ENCODE measurements around the gene MTUS2. TPM values are rescaled to one million over a fixed set of nuclear protein-coding genes. Genes with fewer than 3 reads are reported as not detected.

Gene MTUS2
- total RNA-seq, 1 donor, result 0.10 TPM

GRCh38 chr13:28831117-28831516, 11.0 kb downstream of the MTUS2 start:
- Histone ChIP-seq H3K4me3 (ENCODE audit: low read length) (no peak overlapping the region), H3K4me1 (ENCODE audit: insufficient read depth, low read length) (no peaks in the 10 kb centered on the region), H3K27me3 (ENCODE audit: insufficient read depth, low read length) (peaks cover 3% of the 10 kb centered on the region), H3K9me3 (ENCODE audit: low read depth, low read length) (peaks cover 23% of the 10 kb centered on the region)

GRCh38 chr13:28837111-28837510, 17.0 kb downstream of the MTUS2 start:
- Histone ChIP-seq H3K4me3 (ENCODE audit: low read length) (no peak overlapping the region), H3K4me1 (ENCODE audit: insufficient read depth, low read length) (no peaks in the 10 kb centered on the region), H3K9me3 (ENCODE audit: low read depth, low read length) (no peaks in the 10 kb centered on the region)

GRCh38 chr13:28843639-28844038, 23.5 kb downstream of the MTUS2 start:
- Histone ChIP-seq H3K4me3 (ENCODE audit: low read length) (no peak overlapping the region), H3K4me1 (ENCODE audit: insufficient read depth, low read length) (no peaks in the 10 kb centered on the region), H3K27me3 (ENCODE audit: insufficient read depth, low read length) (no peaks in the 10 kb centered on the region), H3K9me3 (ENCODE audit: low read depth, low read length) (no peaks in the 10 kb centered on the region)

More at GRCh38 chr13:28837111-28837510, 17.0 kb downstream of the MTUS2 start:
- peaks cover 3% of the 10 kb centered on the region for H3K27me3 ChIP-seq (ENCODE audit: insufficient read depth, low read length)

- Histone ChIP-seq H3K4me1 (ENCODE audit: insufficient read depth, low read length) (no peaks in the 10 kb centered on the region), H3K27me3 (ENCODE audit: insufficient read depth, low read length) (no peaks in the 10 kb centered on the region), H3K9me3 (ENCODE audit: low read depth, low read length) (no peaks in the 10 kb centered on the region), H3K4me3 (ENCODE audit: low read length) (no peak overlapping the region)
Measured at GRCh38 chr13:28849441-28849840, 29.3 kb downstream of the MTUS2 start.

- Histone ChIP-seq H3K9me3 (ENCODE audit: low read depth, low read length) (no peaks in the 10 kb centered on the region), H3K4me1 (ENCODE audit: insufficient read depth, low read length) (no peaks in the 10 kb centered on the region), H3K27me3 (ENCODE audit: insufficient read depth, low read length) (no peaks in the 10 kb centered on the region), H3K4me3 (ENCODE audit: low read length) (no peak overlapping the region)
Measured at GRCh38 chr13:28850226-28850625, 30.1 kb downstream of the MTUS2 start.

GRCh38 chr13:28851422-28851821, 31.3 kb downstream of the MTUS2 start:
- Histone ChIP-seq H3K9me3 (ENCODE audit: low read depth, low read length) (no peaks in the 10 kb centered on the region), H3K4me1 (ENCODE audit: insufficient read depth, low read length) (no peaks in the 10 kb centered on the region), H3K27me3 (ENCODE audit: insufficient read depth, low read length) (no peaks in the 10 kb centered on the region), H3K4me3 (ENCODE audit: low read length) (no peak overlapping the region)

- H3K4me1 ChIP-seq (ENCODE audit: insufficient read depth, low read length), result no peaks in the 10 kb centered on the region
- no peaks in the 10 kb centered on the region for H3K27me3 ChIP-seq (ENCODE audit: insufficient read depth, low read length)
- H3K4me3 ChIP-seq (ENCODE audit: low read length), result no peak overlapping the region
Measured at GRCh38 chr13:28854657-28855056, 34.5 kb downstream of the MTUS2 start.

GRCh38 chr13:28856287-28856686, 36.1 kb downstream of the MTUS2 start:
- H3K27me3 ChIP-seq (ENCODE audit: insufficient read depth, low read length), result no peaks in the 10 kb centered on the region
- H3K4me1 ChIP-seq (ENCODE audit: insufficient read depth, low read length), result no peaks in the 10 kb centered on the region
- no peaks in the 10 kb centered on the region for H3K9me3 ChIP-seq (ENCODE audit: low read depth, low read length)
- H3K4me3 ChIP-seq (ENCODE audit: low read length), result no peak overlapping the region

More at GRCh38 chr13:28854657-28855056, 34.5 kb downstream of the MTUS2 start:
- H3K9me3 ChIP-seq (ENCODE audit: low read depth, low read length), result no peaks in the 10 kb centered on the region

GRCh38 chr13:28859069-28859468, 38.9 kb downstream of the MTUS2 start:
- no peaks in the 10 kb centered on the region for H3K4me1 ChIP-seq (ENCODE audit: insufficient read depth, low read length)
- H3K4me3 ChIP-seq (ENCODE audit: low read length), result no peak overlapping the region
- no peaks in the 10 kb centered on the region for H3K27me3 ChIP-seq (ENCODE audit: insufficient read depth, low read length)
- no peaks in the 10 kb centered on the region for H3K9me3 ChIP-seq (ENCODE audit: low read depth, low read length)

GRCh38 chr13:28859717-28860116, 39.6 kb downstream of the MTUS2 start:
- H3K9me3 ChIP-seq (ENCODE audit: low read depth, low read length), result no peaks in the 10 kb centered on the region
- no peak overlapping the region for H3K4me3 ChIP-seq (ENCODE audit: low read length)
- H3K4me1 ChIP-seq (ENCODE audit: insufficient read depth, low read length), result no peaks in the 10 kb centered on the region
- H3K27me3 ChIP-seq (ENCODE audit: insufficient read depth, low read length), result no peaks in the 10 kb centered on the region

- Histone ChIP-seq H3K27me3 (ENCODE audit: insufficient read depth, low read length) (no peaks in the 10 kb centered on the region), H3K4me1 (ENCODE audit: insufficient read depth, low read length) (no peaks in the 10 kb centered on the region)
Measured at GRCh38 chr13:28864544-28864943, 44.4 kb downstream of the MTUS2 start.

GRCh38 chr13:28865149-28865744, 45.1 kb downstream of the MTUS2 start:
- Histone ChIP-seq H3K9me3 (ENCODE audit: low read depth, low read length) (no peaks in the 10 kb centered on the region), H3K27me3 (ENCODE audit: insufficient read depth, low read length) (no peaks in the 10 kb centered on the region), H3K4me1 (ENCODE audit: insufficient read depth, low read length) (no peaks in the 10 kb centered on the region), H3K4me3 (ENCODE audit: low read length) (no peak overlapping the region)

More at GRCh38 chr13:28864544-28864943, 44.4 kb downstream of the MTUS2 start:
- Histone ChIP-seq H3K9me3 (ENCODE audit: low read depth, low read length) (no peaks in the 10 kb centered on the region), H3K4me3 (ENCODE audit: low read length) (no peak overlapping the region)

- no peaks in the 10 kb centered on the region for H3K27me3 ChIP-seq (ENCODE audit: insufficient read depth, low read length)
- no peak overlapping the region for H3K4me3 ChIP-seq (ENCODE audit: low read length)
- H3K9me3 ChIP-seq (ENCODE audit: low read depth, low read length), result no peaks in the 10 kb centered on the region
- no peaks in the 10 kb centered on the region for H3K4me1 ChIP-seq (ENCODE audit: insufficient read depth, low read length)
Measured at GRCh38 chr13:28865951-28866350, 45.8 kb downstream of the MTUS2 start.

- Histone ChIP-seq H3K9me3 (ENCODE audit: low read depth, low read length) (no peaks in the 10 kb centered on the region), H3K4me1 (ENCODE audit: insufficient read depth, low read length) (no peaks in the 10 kb centered on the region), H3K4me3 (ENCODE audit: low read length) (no peak overlapping the region), H3K27me3 (ENCODE audit: insufficient read depth, low read length) (no peaks in the 10 kb centered on the region)
Measured at GRCh38 chr13:28866932-28867331, 46.8 kb downstream of the MTUS2 start.

GRCh38 chr13:28867564-28867963, 47.4 kb downstream of the MTUS2 start:
- Histone ChIP-seq H3K4me1 (ENCODE audit: insufficient read depth, low read length) (no peaks in the 10 kb centered on the region), H3K27me3 (ENCODE audit: insufficient read depth, low read length) (no peaks in the 10 kb centered on the region), H3K9me3 (ENCODE audit: low read depth, low read length) (no peaks in the 10 kb centered on the region), H3K4me3 (ENCODE audit: low read length) (no peak overlapping the region)

GRCh38 chr13:28872427-28873176, 52.5 kb downstream of the MTUS2 start:
- Histone ChIP-seq H3K4me3 (ENCODE audit: low read length) (no peak overlapping the region), H3K4me1 (ENCODE audit: insufficient read depth, low read length) (no peaks in the 10 kb centered on the region), H3K27me3 (ENCODE audit: insufficient read depth, low read length) (no peaks in the 10 kb centered on the region), H3K9me3 (ENCODE audit: low read depth, low read length) (no peaks in the 10 kb centered on the region)
